ENCODE results near the gene CLEC18A.
"Not testable (repeated sequence)": the region's sequence is repeated elsewhere in the genome, so short reads cannot be mapped to it uniquely, and the experiment has no call there.

Gene CLEC18A

DNA sequence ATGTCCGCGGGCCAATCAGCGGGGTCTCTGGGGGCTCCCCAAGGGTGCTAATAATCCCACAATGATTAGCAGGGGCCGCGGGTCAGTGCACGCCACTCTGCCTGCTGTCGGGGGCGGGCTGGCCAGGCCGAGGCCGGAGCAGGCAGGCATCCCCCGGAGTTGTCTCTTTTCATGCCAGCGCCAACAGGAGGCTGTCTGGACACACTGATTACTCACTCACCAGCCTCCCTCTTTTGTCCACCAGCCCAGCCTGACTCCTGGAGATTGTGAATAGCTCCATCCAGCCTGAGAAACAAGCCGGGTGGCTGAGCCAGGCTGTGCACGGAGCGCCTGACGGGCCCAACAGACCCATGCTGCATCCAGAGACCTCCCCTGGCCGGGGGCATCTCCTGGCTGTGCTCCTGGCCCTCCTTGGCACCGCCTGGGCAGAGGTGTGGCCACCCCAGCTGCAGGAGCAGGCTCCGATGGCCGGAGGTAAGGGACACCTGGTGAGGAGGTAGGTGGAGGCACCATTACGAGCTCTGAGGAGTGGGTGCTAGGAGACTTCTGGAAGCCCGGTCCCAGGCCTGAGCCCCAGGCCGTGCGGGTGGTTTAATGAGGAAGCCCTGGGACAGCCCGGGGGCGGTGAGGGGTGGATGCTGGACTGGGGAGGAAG, at the start of gene CLEC18A:
Gene CLEC18A, plus strand, starts transcription at position 318 of the 655 bp plus-strand sequence. Its CDS starts 33 bp downstream, at position 351.
- DNase-seq: not testable (repeated sequence)

GRCh38 chr16:69903865-69904415, 47.2 kb upstream of the CLEC18A start:
- TF ChIP-seq GATA1 (IDR thresholded peaks at IDR 0.05; ENCODE audit: low read depth, low read length) (no peak), POLR2A (IDR thresholded peaks at IDR 0.05; ENCODE audit: low read length) (no peak)
- DNase-seq: no peak

GRCh38 chr16:69904495-69905170, 46.5 kb upstream of the CLEC18A start:
- TF ChIP-seq POLR2A (IDR thresholded peaks at IDR 0.05; ENCODE audit: low read length): no peak
- no peak for TF ChIP-seq GATA1 (IDR thresholded peaks at IDR 0.05; ENCODE audit: low read depth, low read length)

DNA sequence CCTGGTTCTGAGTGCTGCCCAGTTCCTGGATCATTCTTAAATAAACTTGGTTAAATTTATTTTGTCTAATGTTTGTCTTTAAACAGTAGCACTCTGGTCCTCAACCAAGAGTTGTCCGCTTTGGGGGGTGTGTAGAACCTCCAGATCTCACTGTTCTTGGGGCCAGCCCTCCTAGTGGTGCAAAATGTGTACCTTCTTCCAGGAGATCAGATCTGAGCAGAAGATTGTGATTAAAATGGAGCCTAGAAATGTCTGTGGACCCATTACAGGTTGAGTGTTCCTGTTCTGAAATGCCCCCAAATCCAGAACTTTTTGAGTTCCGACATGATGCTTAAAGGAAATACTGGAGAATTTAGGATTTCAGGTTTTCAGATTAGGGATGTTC, 46.0 kb upstream of the CLEC18A start:
- DNase-seq: no peak
- no peak for TF ChIP-seq GATA1 (IDR thresholded peaks at IDR 0.05; ENCODE audit: low read depth, low read length)
- no peak for TF ChIP-seq POLR2A (IDR thresholded peaks at IDR 0.05; ENCODE audit: low read length)

More at GRCh38 chr16:69904495-69905170, 46.5 kb upstream of the CLEC18A start:
- peak; percentile 9 to 17 for DNase-seq

GRCh38 chr16:69906838-69907401, 44.2 kb upstream of the CLEC18A start:
- DNase-seq: no peak
- no peak for TF ChIP-seq POLR2A (IDR thresholded peaks at IDR 0.05; ENCODE audit: low read length)
- no peak for TF ChIP-seq GATA1 (IDR thresholded peaks at IDR 0.05; ENCODE audit: low read depth, low read length)

GRCh38 chr16:69909043-69909442, 42.1 kb upstream of the CLEC18A start:
- no peak for DNase-seq
- TF ChIP-seq POLR2A (IDR thresholded peaks at IDR 0.05; ENCODE audit: low read length) (no peak), GATA1 (IDR thresholded peaks at IDR 0.05; ENCODE audit: low read depth, low read length) (no peak)

GRCh38 chr16:69909760-69910159, 41.4 kb upstream of the CLEC18A start:
- no peak for DNase-seq
- TF ChIP-seq POLR2A (IDR thresholded peaks at IDR 0.05; ENCODE audit: low read length): no peak
- TF ChIP-seq GATA1 (IDR thresholded peaks at IDR 0.05; ENCODE audit: low read depth, low read length): no peak

DNA sequence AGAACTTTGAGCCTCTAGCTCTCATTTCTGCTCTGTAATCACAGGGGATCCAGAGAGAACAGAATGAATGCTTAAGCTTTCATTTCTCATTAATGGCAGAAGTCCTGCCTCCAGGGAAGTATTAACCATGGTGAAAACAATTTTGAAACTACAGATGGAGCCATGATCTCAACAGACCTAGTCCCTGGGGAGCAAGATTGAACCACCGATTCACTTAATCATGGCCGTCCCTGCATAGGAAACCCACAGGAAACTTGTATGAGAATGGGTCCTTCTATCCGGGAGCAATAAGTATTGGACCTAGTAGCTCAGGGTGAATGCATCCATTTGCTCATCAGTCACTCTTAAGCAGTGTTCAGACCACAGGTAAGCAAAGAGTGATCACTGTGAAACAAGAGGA, 40.2 kb upstream of the CLEC18A start:
- no peak for DNase-seq
- TF ChIP-seq POLR2A (IDR thresholded peaks at IDR 0.05; ENCODE audit: low read length) (no peak), GATA1 (IDR thresholded peaks at IDR 0.05; ENCODE audit: low read depth, low read length) (no peak)

DNA sequence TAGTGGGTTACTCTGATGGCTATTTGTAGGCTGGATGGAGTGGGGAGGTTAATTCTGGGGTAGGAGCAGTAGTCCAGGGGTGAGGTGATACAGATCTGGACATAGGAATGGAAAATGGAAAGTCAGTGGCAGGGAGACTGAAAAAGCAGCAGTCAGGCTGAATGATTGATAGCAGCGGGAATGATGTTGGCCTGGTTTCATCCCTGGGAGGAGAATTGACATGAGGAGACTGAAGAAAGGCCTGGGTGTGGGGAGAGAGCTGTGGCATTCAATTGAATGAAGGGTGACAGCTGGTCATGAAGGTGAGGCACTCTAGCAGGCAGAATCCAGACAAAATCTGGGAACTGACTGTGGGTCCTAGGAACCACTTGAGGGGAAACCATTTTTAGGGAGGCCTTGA, 34.7 kb upstream of the CLEC18A start:
- TF ChIP-seq GATA1 (IDR thresholded peaks at IDR 0.05; ENCODE audit: low read depth, low read length) (no peak), POLR2A (IDR thresholded peaks at IDR 0.05; ENCODE audit: low read length) (no peak)
- DNase-seq: no peak

DNA sequence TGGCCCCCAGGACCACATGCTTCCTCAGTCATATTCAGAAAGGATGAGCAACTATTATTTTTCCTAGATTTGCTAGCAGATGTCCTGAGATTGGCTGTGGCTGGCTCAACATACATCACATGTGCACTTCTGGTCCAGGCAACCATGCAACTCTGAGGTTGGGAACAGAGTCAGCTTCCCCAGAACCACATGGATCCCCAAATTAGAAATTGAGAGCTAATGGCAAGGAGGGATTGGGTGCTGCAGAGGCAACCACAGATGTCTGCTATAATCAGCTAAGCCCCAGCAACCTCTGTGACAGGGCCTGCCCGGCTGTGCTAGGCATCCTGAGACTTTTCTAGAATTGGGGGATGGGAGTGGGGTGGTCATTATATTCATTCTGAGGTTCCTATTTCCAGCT, 33.8 kb upstream of the CLEC18A start:
- TF ChIP-seq GATA1 (IDR thresholded peaks at IDR 0.05; ENCODE audit: low read depth, low read length) (no peak), POLR2A (IDR thresholded peaks at IDR 0.05; ENCODE audit: low read length) (no peak)
- no peak for DNase-seq

DNA sequence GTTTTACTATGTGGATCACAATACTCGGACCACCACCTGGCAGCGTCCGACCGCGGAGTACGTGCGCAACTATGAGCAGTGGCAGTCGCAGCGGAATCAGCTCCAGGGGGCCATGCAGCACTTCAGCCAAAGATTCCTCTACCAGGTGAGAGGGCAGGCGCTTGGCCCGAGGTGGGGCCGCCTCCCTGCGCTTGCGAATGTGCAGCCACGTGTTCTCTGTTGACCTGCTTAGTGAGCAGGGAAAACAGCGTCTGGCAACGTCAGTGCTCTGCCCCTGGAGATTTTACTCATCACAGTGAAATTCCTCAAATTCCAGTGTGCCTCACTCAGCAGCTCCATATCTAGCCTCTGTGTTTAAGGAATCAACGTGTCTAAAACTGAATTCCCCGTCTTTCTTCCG, 33.4 kb upstream of the CLEC18A start:
- TF ChIP-seq GATA1 (IDR thresholded peaks at IDR 0.05; ENCODE audit: low read depth, low read length) (no peak), POLR2A (IDR thresholded peaks at IDR 0.05; ENCODE audit: low read length) (no peak)
- DNase-seq: no peak

DNA sequence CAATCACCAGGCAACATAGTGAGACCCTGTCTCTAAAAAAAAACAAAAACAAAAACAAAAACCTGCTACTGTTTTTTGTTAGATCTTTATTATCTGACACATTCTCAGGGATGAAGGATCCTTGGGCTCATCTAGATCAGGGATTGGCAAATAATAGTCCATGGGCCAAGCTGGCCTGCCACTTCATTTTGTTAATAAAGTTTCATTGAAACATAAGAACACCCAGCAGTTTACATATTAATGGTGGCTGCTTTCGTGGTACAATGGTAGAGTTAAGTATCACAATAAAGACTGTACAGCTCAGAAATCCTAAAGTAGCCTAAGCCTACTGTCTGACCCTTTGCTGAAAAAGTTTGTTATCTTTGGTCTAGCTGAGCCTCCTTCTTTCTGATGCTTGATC, 32.9 kb upstream of the CLEC18A start:
- no peak for DNase-seq

DNA sequence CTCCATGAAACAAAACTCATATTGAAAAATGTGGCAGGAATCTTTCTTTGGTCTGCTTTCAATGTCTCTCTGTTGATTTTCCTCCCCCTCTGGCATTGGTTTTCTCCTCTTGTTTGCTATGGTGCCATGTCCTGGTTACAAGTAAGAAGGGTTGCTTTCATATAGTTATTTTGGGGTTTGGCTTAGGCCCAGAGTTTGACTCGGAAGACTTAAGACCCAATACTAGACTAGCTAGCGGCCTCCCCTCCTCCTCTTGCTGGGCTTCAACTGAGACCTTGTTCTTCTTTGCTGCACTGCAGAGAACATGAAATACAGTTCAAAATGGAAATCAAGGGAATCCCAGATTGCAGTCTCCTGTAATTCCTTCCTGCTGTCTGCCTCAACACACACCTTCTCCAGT, 30.0 kb upstream of the CLEC18A start:
- TF ChIP-seq POLR2A (IDR thresholded peaks at IDR 0.05; ENCODE audit: low read length) (no peak), GATA1 (IDR thresholded peaks at IDR 0.05; ENCODE audit: low read depth, low read length) (no peak)
- DNase-seq: no peak

More for the DNA sequence above, 32.9 kb upstream of the CLEC18A start:
- TF ChIP-seq GATA1 (IDR thresholded peaks at IDR 0.05; ENCODE audit: low read depth, low read length) (no peak), POLR2A (IDR thresholded peaks at IDR 0.05; ENCODE audit: low read length) (no peak)

GRCh38 chr16:69922200-69922599, 28.9 kb upstream of the CLEC18A start:
- no peak for DNase-seq

More at GRCh38 chr16:69922200-69922599, 28.9 kb upstream of the CLEC18A start:
- TF ChIP-seq GATA1 (IDR thresholded peaks at IDR 0.05; ENCODE audit: low read depth, low read length) (no peak), POLR2A (IDR thresholded peaks at IDR 0.05; ENCODE audit: low read length) (no peak)
